ENCODE data around the gene NUP210L.

GRCh38 chr1:154192476-154192875 is 37.6 kb upstream of the NUP210L start:
- TF ChIP-seq CTCF (IDR thresholded peaks at IDR 0.05) (no peak), POLR2A (IDR thresholded peaks at IDR 0.05) (no peak)
